Neural crest cell (in vitro differentiated cells): Measurements from ENCODE around the gene MOB3C. TPM values are rescaled to one million over a fixed set of nuclear protein-coding genes. Genes with fewer than 3 reads are reported as not detected.

Experiments used
- DNase-seq: peaks from one replicate; pipeline ENCODE4 v3.0.0; 2021; ENCODE audit warnings: low read depth, mixed read lengths, low spot score
- H3K27ac Mint-ChIP-seq: one replicate; pipeline ENCODE4 v1.8.0; 2021; ENCODE audit warnings: mild to moderate bottlenecking, mixed read lengths; ENCODE audit not compliant: unreplicated experiment
- H3K27me3 Mint-ChIP-seq: 2 replicates; pipeline ENCODE4 v1.8.0; 2021; ENCODE audit warnings: low read depth, mild to moderate bottlenecking, mixed read lengths
- H3K36me3 Mint-ChIP-seq: 2 replicates; pipeline ENCODE4 v1.8.0; 2021; ENCODE audit warnings: low read depth, mild to moderate bottlenecking, mixed read lengths
- H3K4me1 Mint-ChIP-seq: 2 replicates; pipeline ENCODE4 v1.8.0; 2021; ENCODE audit warnings: mixed read lengths
- H3K4me3 Mint-ChIP-seq: one replicate; pipeline ENCODE4 v1.8.0; 2021; ENCODE audit warnings: mild to moderate bottlenecking, mixed read lengths
- H3K9me3 Mint-ChIP-seq: 2 replicates; pipeline ENCODE4 v1.8.0; 2021; ENCODE audit warnings: mixed read lengths
- CTCF ChIP-seq: fragments of 200-600 bp; sonication (generic); conservative IDR thresholded peaks from 2 replicates; pipeline ENCODE4 v1.5.0; 2021; ENCODE audit warnings: antibody characterized with exemption, mild to moderate bottlenecking
- total RNA-seq: library from RNA; stranded (reverse); gene quantifications from 2 replicates; pipeline ENCODE4 v1.2.1, GENCODE V29; 2021

Gene MOB3C
- total RNA-seq, 1 donor from 2014 or later: 4.1 TPM

GRCh38 chr1:46643368-46643775 is 26.8 kb upstream of the MOB3C start:
- Mint-ChIP-seq H3K27ac (no peak overlapping the region), H3K36me3 (peaks cover 18% of the 10 kb centered on the region), H3K4me1 (no peaks in the 10 kb centered on the region), H3K27me3 (no peaks in the 10 kb centered on the region), H3K4me3 (no peak overlapping the region), H3K9me3 (peaks cover 3% of the 10 kb centered on the region)
- TF ChIP-seq CTCF: no peak
- no peak for DNase-seq

- DNase-seq: no peak
- TF ChIP-seq CTCF: no peak
- Mint-ChIP-seq H3K27ac (no peak overlapping the region), H3K36me3 (peaks cover 13% of the 10 kb centered on the region), H3K9me3 (no peaks in the 10 kb centered on the region), H3K4me3 (no peak overlapping the region), H3K27me3 (no peaks in the 10 kb centered on the region), H3K4me1 (no peaks in the 10 kb centered on the region)
Measured at GRCh38 chr1:46642115-46642680, 25.6 kb upstream of the MOB3C start.

- H3K9me3 Mint-ChIP-seq: no peaks in the 10 kb centered on the region
- peaks cover 8% of the 10 kb centered on the region for H3K36me3 Mint-ChIP-seq
- no peaks in the 10 kb centered on the region for H3K4me1 Mint-ChIP-seq
- no peak for TF ChIP-seq CTCF
- no peak overlapping the region for H3K4me3 Mint-ChIP-seq
- H3K27me3 Mint-ChIP-seq: no peaks in the 10 kb centered on the region
- DNase-seq: no peak
- no peak overlapping the region for H3K27ac Mint-ChIP-seq
Measured at GRCh38 chr1:46639547-46639946, 22.9 kb upstream of the MOB3C start.

GRCh38 chr1:46638921-46639320 is 22.3 kb upstream of the MOB3C start:
- DNase-seq: no peak
- no peak overlapping the region for H3K27ac Mint-ChIP-seq
- H3K9me3 Mint-ChIP-seq: no peaks in the 10 kb centered on the region
- H3K36me3 Mint-ChIP-seq: peaks cover 8% of the 10 kb centered on the region
- H3K27me3 Mint-ChIP-seq: no peaks in the 10 kb centered on the region
- TF ChIP-seq CTCF: no peak
- H3K4me3 Mint-ChIP-seq: no peak overlapping the region
- no peaks in the 10 kb centered on the region for H3K4me1 Mint-ChIP-seq

GRCh38 chr1:46637444-46638083 is 21.0 kb upstream of the MOB3C start:
- no peak overlapping the region for H3K27ac Mint-ChIP-seq
- H3K9me3 Mint-ChIP-seq: no peaks in the 10 kb centered on the region
- no peak for TF ChIP-seq CTCF
- DNase-seq: no peak
- H3K27me3 Mint-ChIP-seq: no peaks in the 10 kb centered on the region
- no peaks in the 10 kb centered on the region for H3K4me1 Mint-ChIP-seq
- peaks cover 8% of the 10 kb centered on the region for H3K36me3 Mint-ChIP-seq
- H3K4me3 Mint-ChIP-seq: no peak overlapping the region
